HCT116 (cell line): Measurements from ENCODE around the gene PPM1F. TPM values are rescaled to one million over a fixed set of nuclear protein-coding genes. Genes with fewer than 3 reads are reported as not detected.
"Not testable (repeated sequence)": the region's sequence is repeated elsewhere in the genome, so short reads cannot be mapped to it uniquely, and the experiment has no call there.

Source experiments
- ATAC-seq: fragments of 200-7000 bp; cut with Tn5 transposase; 2 replicates; pipeline ENCODE4 v1.9.1; 2020; ENCODE audit warnings: mild to moderate bottlenecking, moderate library complexity
- BruUV-seq: library from RNA; stranded (reverse); fragments of 400-500 nt; replicated peaks from 2 replicates; lab custom pipeline; 2021; lab: Mats Ljungman, UMichigan
- CTCF ChIA-PET: fragments of 300-600 bp; sonication (Branson Sonifier 250); formaldehyde crosslinking; loops from one replicate; lab custom pipeline; 2021; ENCODE audit warnings: antibody characterized with exemption; lab: Charles Lee
- POLR2A ChIA-PET: fragments of 300-600, 350-600 bp; sonication (Branson Sonifier 250); formaldehyde crosslinking; loops from one replicate; lab custom pipeline; 2021; ENCODE audit warnings: antibody characterized with exemption; lab: Charles Lee
- RAD21 ChIA-PET, 2 experiments: fragments of 300-600 bp; sonication (Branson Sonifier 250); formaldehyde crosslinking; loops; one replicate each; lab custom pipeline; 2023; ENCODE audit warnings: low total read pairs in 2 of 2; ENCODE audit not compliant: uncharacterized antibody in 2 of 2, unreplicated experiment in 2 of 2, low non-redundant PET in 1 of 2; lab: Charles Lee
- DNase-seq: peaks from one replicate; pipeline ENCODE4 v3.0.0-alpha.2; 2010; ENCODE audit warnings: low read depth, low spot score
- H2AFZ ChIP-seq: fragments of 200-600 bp; shearing (Covaris generic), sonication (generic); 2 replicates; pipeline ENCODE4 v1.6.1; 2017; ENCODE audit warnings: low read depth, mixed run types, mixed read lengths, antibody characterized with exemption, low read length; ENCODE audit not compliant: poor library complexity, severe bottlenecking
- H3K27ac ChIP-seq: 2 replicates; pipeline ENCODE4 v1.5.1; 2012; ENCODE audit warnings: low read depth, low read length
- H3K27me3 ChIP-seq: fragments of 200-600 bp; sonication (generic); 2 replicates; pipeline ENCODE4 v1.6.1; 2016; ENCODE audit warnings: mixed run types, low read length, mixed read lengths; ENCODE audit not compliant: insufficient read depth
- H3K36me3 ChIP-seq, 2 experiments: fragments of 200-500 bp in 1 of 2; fragments of 200-600 bp in 1 of 2; sonication (Bioruptor generic) in 1 of 2; sonication (generic) in 1 of 2; 2 replicates each; pipeline versions ENCODE4 v1.5.1 to v1.6.1; 2014 to 2016; ENCODE audit warnings: low read length in 2 of 2, inconsistent platforms in 1 of 2, mixed read lengths in 1 of 2, mixed run types in 1 of 2; ENCODE audit not compliant: insufficient read depth in 2 of 2, control insufficient read depth in 1 of 2
- H3K4me1 ChIP-seq, 2 experiments: fragments of 200-600 bp in 1 of 2; sonication (generic) in 1 of 2; 2 replicates each; pipeline versions ENCODE4 v1.5.1 to v1.6.1; 2012 to 2017; ENCODE audit warnings: low read length in 2 of 2, inconsistent platforms in 1 of 2, mild to moderate bottlenecking in 1 of 2, mixed read lengths in 1 of 2, mixed run types in 1 of 2, moderate library complexity in 1 of 2; ENCODE audit not compliant: insufficient read depth in 2 of 2, control insufficient read depth in 1 of 2
- H3K4me2 ChIP-seq: fragments of 200-600 bp; sonication (generic); 2 replicates; pipeline ENCODE4 v1.6.1; 2017; ENCODE audit warnings: mixed run types, low read length, mixed read lengths
- H3K4me3 ChIP-seq, 2 experiments: fragments of 200-600 bp in 1 of 2; sonication (generic) in 1 of 2; replicated peaks in 1 of 2; 2 replicates each; pipeline ENCODE4 v1.5.1; 2011 to 2016; ENCODE audit warnings: low read length in 2 of 2, control low read depth in 1 of 2, low read depth in 1 of 2, mild to moderate bottlenecking in 1 of 2, mixed read lengths in 1 of 2, mixed run types in 1 of 2
- H3K79me2 ChIP-seq: fragments of 200-600 bp; sonication (generic); 2 replicates; pipeline ENCODE4 v1.6.1; 2017; ENCODE audit warnings: mild to moderate bottlenecking, mixed run types, low read length, moderate library complexity, mixed read lengths; ENCODE audit not compliant: insufficient read depth
- H3K9ac ChIP-seq: fragments of 200-600 bp; sonication (generic); 2 replicates; pipeline ENCODE4 v1.6.1; 2016; ENCODE audit warnings: low read length, mixed read lengths
- H3K9me2 ChIP-seq: fragments of 200-600 bp; sonication (generic), shearing (Covaris generic); 2 replicates; pipeline ENCODE4 v1.6.1; 2017; ENCODE audit warnings: mixed run types, mild to moderate bottlenecking, moderate library complexity; ENCODE audit not compliant: insufficient read depth
- H3K9me3 ChIP-seq, 2 experiments: fragments of 200-500 bp in 1 of 2; fragments of 200-600 bp in 1 of 2; sonication (Bioruptor generic) in 1 of 2; sonication (generic) in 1 of 2; 2 replicates each; pipeline ENCODE4 v1.6.1; 2014 to 2017; ENCODE audit warnings: low read length in 2 of 2, mixed read lengths in 2 of 2, inconsistent platforms in 1 of 2, low read depth in 1 of 2, mild to moderate bottlenecking in 1 of 2, mixed run types in 1 of 2, moderate library complexity in 1 of 2; ENCODE audit not compliant: control insufficient read depth in 1 of 2, insufficient read depth in 1 of 2
- H4K20me1 ChIP-seq: fragments of 200-600 bp; sonication (generic), shearing (Covaris generic); 2 replicates; pipeline ENCODE4 v1.6.1; 2017; ENCODE audit warnings: mixed run types, mild to moderate bottlenecking, moderate library complexity; ENCODE audit not compliant: insufficient read depth
- CEBPB ChIP-seq: IDR thresholded peaks from 2 replicates; pipeline ENCODE4 v1.6.1; 2012; ENCODE audit warnings: low read depth
- EZH2 ChIP-seq: fragments of 200-600 bp; sonication (generic); IDR thresholded peaks from 2 replicates; pipeline ENCODE4 v1.6.1; 2017; ENCODE audit warnings: antibody characterized with exemption, mixed run types
- POLR2AphosphoS5 ChIP-seq: IDR thresholded peaks from 2 replicates; pipeline ENCODE4 v1.6.1; 2011; ENCODE audit warnings: mild to moderate bottlenecking, low read depth, low read length, moderate library complexity
- RAD21 ChIP-seq: IDR thresholded peaks from 2 replicates; pipeline ENCODE4 v1.6.1; 2012; ENCODE audit warnings: low read depth, mild to moderate bottlenecking
- TCF7L2 ChIP-seq: IDR thresholded peaks from 2 replicates; pipeline ENCODE4 v1.7.0; 2011; ENCODE audit warnings: borderline replicate concordance, inconsistent platforms; ENCODE audit not compliant: insufficient read depth, insufficient read length; ENCODE audit errors: extremely low read depth
- intact Hi-C: fragments of 100-400 bp; cut with micrococcal nuclease; formaldehyde crosslinking; loops from 2 replicates; pipeline ENCODE4 v1.10.0; 2022
- total RNA-seq: library from RNA; stranded (reverse); gene quantifications from one replicate; pipeline ENCODE4 v1.2.1, GENCODE V29; 2021; ENCODE audit not compliant: unreplicated experiment

The PPM1F gene
- total RNA-seq, 1 experiment from 2014 or later: 27.3 TPM

DNA sequence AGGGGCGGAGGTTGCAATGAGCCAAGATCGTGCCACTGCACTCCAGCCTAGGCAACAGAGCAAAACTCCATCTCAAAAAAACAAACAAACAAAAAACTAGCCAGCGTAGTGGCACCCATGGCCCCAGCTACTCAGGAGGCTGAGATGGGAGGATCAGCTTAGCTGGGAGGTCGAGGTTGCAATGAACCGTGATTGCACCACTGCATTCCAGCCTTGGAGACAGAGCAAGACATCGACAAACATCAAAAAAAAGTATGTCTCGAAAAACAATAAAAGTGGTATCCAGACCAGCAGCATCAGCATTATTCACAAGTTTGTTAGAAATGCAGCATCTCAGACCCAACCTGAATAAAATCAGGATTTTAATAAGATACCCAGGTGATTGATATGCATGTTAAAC lies 79.0 kb downstream of the PPM1F start:
- Histone ChIP-seq H3K4me2 (no peak overlapping the region), H3K27ac (no peak overlapping the region), H4K20me1 (no peaks in the 10 kb centered on the region), H3K27me3 (no peaks in the 10 kb centered on the region), H3K9me2 (no peaks in the 10 kb centered on the region), H3K9ac (no peak overlapping the region), H3K79me2 (no peaks in the 10 kb centered on the region), H3K36me3 (no peaks in the 10 kb centered on the region), H2AFZ (no peak overlapping the region), H3K4me3 (no peak overlapping the region), H3K4me1 (peaks cover 1 to 2% of the 10 kb centered on the region in 2 experiments), H3K9me3 (no peaks in the 10 kb centered on the region)
- CTCF ChIA-PET: no interaction called here
- no peak for TF ChIP-seq RAD21
- TF ChIP-seq CEBPB: no peak
- TF ChIP-seq TCF7L2: no peak
- no peak for TF ChIP-seq EZH2
- TF ChIP-seq POLR2AphosphoS5: no peak
- intact Hi-C loops: no loop called here
- RAD21 ChIA-PET: no interaction called here
- BruUV-seq: no TSS peak
- ATAC-seq (no peak), DNase-seq (no peak)
- POLR2A ChIA-PET: no interaction called here

DNA sequence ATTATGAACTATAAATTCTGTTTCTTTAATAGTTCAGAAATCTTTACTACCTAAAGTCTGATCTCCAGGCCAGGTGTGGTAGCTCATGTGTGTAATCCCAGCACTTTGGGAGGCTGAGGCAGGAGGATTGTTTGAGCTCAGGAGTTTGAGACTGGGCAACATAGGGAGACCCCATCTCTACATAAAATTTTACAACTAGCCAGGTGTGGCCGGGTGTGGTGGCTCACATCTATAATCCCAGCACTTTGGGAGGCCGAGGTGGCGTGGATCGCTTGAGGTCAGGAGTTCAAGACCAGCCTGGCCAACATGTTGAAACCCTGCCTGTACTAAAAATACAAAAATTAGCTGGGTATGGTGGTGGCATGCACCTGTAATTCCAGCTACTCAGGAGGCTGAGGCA lies 79.9 kb downstream of the PPM1F start:
- H3K9me2 ChIP-seq, H3K9ac ChIP-seq, BruUV-seq, H3K4me2 ChIP-seq, RAD21 ChIA-PET, ATAC-seq, intact Hi-C loops, H3K4me1 ChIP-seq, H2AFZ ChIP-seq, H4K20me1 ChIP-seq, H3K4me3 ChIP-seq, CTCF ChIA-PET, H3K79me2 ChIP-seq, H3K9me3 ChIP-seq, H3K27me3 ChIP-seq, H3K27ac ChIP-seq, H3K36me3 ChIP-seq, DNase-seq: not testable (repeated sequence)
- POLR2A ChIA-PET: interaction anchor here (0.6 kb wide), 1 partner anchor 8 kb away, joined by 3 read pairs; no protein-coding TSS in a partner anchor

Other genes with a start within 250 kb of the PPM1F start
- 3.1 TPM for gene YPEL1, start 217.1 kb downstream of the PPM1F start, total RNA-seq
- gene MAPK1, start 85.2 kb downstream of the PPM1F start, total RNA-seq: 137 TPM
- 50.1 TPM for gene TOP3B, start 29.9 kb upstream of the PPM1F start, total RNA-seq